K562 (cell line): ENCODE results near the gene TMEM107. TPM values are rescaled to one million over a fixed set of nuclear protein-coding genes. Genes with fewer than 3 reads are reported as not detected.

ENCODE experiments used
- ARNT ChIP-seq, 2 experiments: fragments of 450-650 bp; IDR thresholded peaks; 2 replicates each; pipeline ENCODE4 v1.6.1; 2016; ENCODE audit warnings: mild to moderate bottlenecking in 1 of 2
- ATF6 ChIP-seq: sonication (generic); formaldehyde crosslinking; IDR thresholded peaks from 2 replicates; pipeline ENCODE4 v1.4.0; 2020; ENCODE audit warnings: mild to moderate bottlenecking, missing genetic modification reagents
- HDAC2 ChIP-seq: fragments of 450-650 bp; IDR thresholded peaks from 2 replicates; pipeline ENCODE4 v1.6.1; 2016; ENCODE audit warnings: mild to moderate bottlenecking
- IRF2 ChIP-seq: sonication (generic); formaldehyde crosslinking; IDR thresholded peaks from 2 replicates; pipeline ENCODE4 v1.8.1; 2022; ENCODE audit warnings: mild to moderate bottlenecking, missing genetic modification reagents
- MEF2A ChIP-seq: IDR thresholded peaks from 2 replicates; pipeline ENCODE4 v1.6.1; 2011; ENCODE audit warnings: low read depth, mild to moderate bottlenecking, low read length, moderate library complexity; ENCODE audit not compliant: control insufficient read depth
- MNT ChIP-seq, 2 experiments: fragments of 450-650 bp; conservative IDR thresholded peaks; 2 replicates each; pipeline ENCODE4 v1.6.1; 2017; ENCODE audit warnings: mild to moderate bottlenecking in 2 of 2, moderate library complexity in 2 of 2
- NCOA1 ChIP-seq: fragments of 450-650 bp; IDR thresholded peaks from 2 replicates; pipeline ENCODE4 v1.6.1; 2016; ENCODE audit warnings: low read depth
- NFIC ChIP-seq: fragments of 450-650 bp; IDR thresholded peaks from 2 replicates; pipeline ENCODE4 v1.6.1; 2017; ENCODE audit warnings: mild to moderate bottlenecking, inconsistent platforms
- NUFIP1 ChIP-seq: fragments of 450-650 bp; IDR thresholded peaks from 2 replicates; pipeline ENCODE4 v1.6.1; 2018; ENCODE audit not compliant: partially characterized antibody
- RBM34 ChIP-seq: fragments of 200-400 bp; formaldehyde crosslinking; IDR thresholded peaks from 2 replicates; pipeline ENCODE4 v1.6.1; 2018; ENCODE audit warnings: low read length, borderline replicate concordance; ENCODE audit not compliant: insufficient read depth
- ZBED1 ChIP-seq: IDR thresholded peaks from 2 replicates; pipeline ENCODE4 v1.6.1; 2014
- ZMIZ1 ChIP-seq, 2 experiments: fragments of 150-350 bp in 1 of 2; IDR thresholded peaks; 2 replicates each; pipeline ENCODE4 v1.6.1; 2012 to 2016; ENCODE audit warnings: low read depth in 2 of 2, low read length in 2 of 2, mild to moderate bottlenecking in 1 of 2, moderate library complexity in 1 of 2
- ZNF175 ChIP-seq: fragments of 200-800 bp; sonication (Bioruptor generic); IDR thresholded peaks from 2 replicates; pipeline ENCODE4 v1.6.1; 2016; ENCODE audit warnings: low read depth, mild to moderate bottlenecking, missing genetic modification characterization, missing compliant biosample characterization
- ZNF224 ChIP-seq: sonication (generic); formaldehyde crosslinking; IDR thresholded peaks from 2 replicates; pipeline ENCODE4 v1.8.0; 2022; ENCODE audit warnings: mild to moderate bottlenecking, missing genetic modification reagents
- ZNF239 ChIP-seq: fragments of 250-450 bp; sonication (Bioruptor Pico); IDR thresholded peaks from 2 replicates; pipeline ENCODE4 v1.4.0; 2020; ENCODE audit warnings: mild to moderate bottlenecking
- ZNF324 ChIP-seq: fragments of 250-450 bp; sonication (Bioruptor Pico); IDR thresholded peaks from 2 replicates; pipeline ENCODE4 v1.4.0; 2020; ENCODE audit warnings: mild to moderate bottlenecking
- ZNF354B ChIP-seq: fragments of 250-450 bp; sonication (Bioruptor Pico); IDR thresholded peaks from 2 replicates; pipeline ENCODE4 v1.4.0; 2020
- ZNF655 ChIP-seq: fragments of 250-450 bp; sonication (Bioruptor Pico); IDR thresholded peaks from 2 replicates; pipeline ENCODE4 v1.5.0; 2021
- polyA plus RNA-seq, 8 experiments: library from polyadenylated mRNA; depleted of rRNA in 4 of 8; stranded (reverse) in 5 of 8; unstranded in 3 of 8; fragments of >200 nt; fragmentation: Nextera tagmentation in 2 of 8; fragmentation: Illumina TruSeq in 1 of 8; extraction: Ambion mirVana in 2 of 8; extraction: Trizol in 1 of 8; gene quantifications; 2 replicates each; pipeline versions ENCODE4 v1.2.1 to v1.2.3, GENCODE V29; 2011 to 2014; ENCODE audit warnings: inconsistent platforms in 1 of 8, missing spikeins in 1 of 8
- total RNA-seq, 7 experiments: library from RNA; depleted of rRNA in 6 of 7; stranded (reverse); fragments of >200 nt in 6 of 7; fragmentation: Illumina TruSeq in 2 of 7; extraction: Trizol in 2 of 7; gene quantifications; 2 replicates each; pipeline versions ENCODE4 v1.2.1 to v1.2.3, GENCODE V29; 2011 to 2021; ENCODE audit warnings: low replicate concordance in 1 of 7

TMEM107 gene
- total and polyA plus RNA-seq, 9 of the 15 experiments (the other 6 are each of a cell fraction or from before 2014, with no cell fraction given) = 7.1 to 26.2 (median 16.9) TPM

GRCh38 chr17:8187517-8188262 is 11.5 kb upstream of the TMEM107 start (continued):
- TF ChIP-seq ZMIZ1 (IDR thresholded peaks at IDR 0.05; ENCODE audit: low read depth in 2 of 2, low read length in 2 of 2) = no peak
- 0 out of 2 replicates have a peak, but pooled peaks have one; percentile 61 for TF ChIP-seq ZBED1
- no peak for TF ChIP-seq NUFIP1
- TF ChIP-seq MEF2A = peak; percentile 26; the same call in 1 of the 2 replicates
- TF ChIP-seq IRF2 = no peak
- no peak for TF ChIP-seq RBM34
- TF ChIP-seq ZNF224 (CRISPR knock-in tag) = no peak
- TF ChIP-seq ATF6 (CRISPR knock-in tag) = no peak
- no peak for TF ChIP-seq ZNF354B
- TF ChIP-seq NFIC = peak; percentile 69
- TF ChIP-seq NCOA1 = no peak
- 0 out of 4 replicates have a peak, but pooled peaks of 1 of the 2 experiments have one; percentile 15 for TF ChIP-seq ARNT (IDR thresholded peaks at IDR 0.05)
- peak; percentile 45; the same call in 1 of the 2 replicates for TF ChIP-seq HDAC2
- TF ChIP-seq ZNF324 (CRISPR knock-in tag) = no peak
- TF ChIP-seq ZNF175 (CRISPR knock-in tag) = no peak
- TF ChIP-seq MNT (conservative IDR thresholded peaks at IDR 0.05) = peak; percentile 84 to 90
- no peak for TF ChIP-seq ZNF655 (CRISPR knock-in tag)
- TF ChIP-seq ZNF239 (CRISPR knock-in tag) = no peak
